A673 (cell line): ENCODE data around the gene MAMDC2. TPM values are rescaled to one million over a fixed set of nuclear protein-coding genes. Genes with fewer than 3 reads are reported as not detected.

Source experiments
- BruUV-seq: library from RNA; stranded (reverse); fragments of 400-500 nt; replicated peaks from 2 replicates; lab custom pipeline; 2021; lab: Mats Ljungman, UMichigan
- CTCF ChIA-PET: fragments of 300-600 bp; sonication (Branson Sonifier 250); formaldehyde crosslinking; loops from one replicate; lab custom pipeline; 2022; ENCODE audit warnings: antibody characterized with exemption; lab: Charles Lee
- POLR2A ChIA-PET: fragments of 300-600 bp; sonication (Branson Sonifier 250); formaldehyde crosslinking; loops from one replicate; lab custom pipeline; 2022; ENCODE audit warnings: antibody characterized with exemption; ENCODE audit not compliant: low non-redundant PET; lab: Charles Lee
- DNase-seq: peaks from one replicate; pipeline ENCODE4 v3.0.0-alpha.2; 2015; ENCODE audit warnings: low spot score
- H3K27ac ChIP-seq: fragments of 200-600 bp; sonication (generic); 2 replicates; pipeline ENCODE4 v1.5.1; 2016; ENCODE audit warnings: mixed run types, low read depth, mild to moderate bottlenecking, mixed read lengths, antibody characterized with exemption, low read length; ENCODE audit not compliant: poor library complexity, severe bottlenecking
- H3K27me3 ChIP-seq: fragments of 200-600 bp; sonication (generic); replicated peaks from 2 replicates; pipeline ENCODE4 v1.6.1; 2017; ENCODE audit warnings: mixed run types, low read depth, mild to moderate bottlenecking, mixed read lengths, antibody characterized with exemption, low read length; ENCODE audit not compliant: insufficient read depth, poor library complexity
- H3K36me3 ChIP-seq: fragments of 200-600 bp; sonication (generic); 2 replicates; pipeline ENCODE4 v1.6.1; 2016; ENCODE audit warnings: mixed run types, mild to moderate bottlenecking, mixed read lengths, antibody characterized with exemption, low read length; ENCODE audit not compliant: insufficient read depth, poor library complexity, severe bottlenecking
- H3K4me1 ChIP-seq: fragments of 200-600 bp; sonication (generic); 2 replicates; pipeline ENCODE4 v1.6.1; 2017; ENCODE audit warnings: mixed run types, mild to moderate bottlenecking, mixed read lengths, antibody characterized with exemption, low read length; ENCODE audit not compliant: insufficient read depth, poor library complexity, severe bottlenecking
- H3K4me3 ChIP-seq: fragments of 200-600 bp; sonication (generic); 2 replicates; pipeline ENCODE4 v1.5.1; 2016; ENCODE audit warnings: low read depth, mixed run types, mild to moderate bottlenecking, mixed read lengths, low read length; ENCODE audit not compliant: poor library complexity, severe bottlenecking
- H3K9me3 ChIP-seq: fragments of 200-600 bp; sonication (generic); 2 replicates; pipeline ENCODE4 v1.6.1; 2016; ENCODE audit warnings: mixed run types, low read depth, mild to moderate bottlenecking, mixed read lengths, antibody characterized with exemption, low read length; ENCODE audit not compliant: poor library complexity, severe bottlenecking
- EZH2 ChIP-seq: fragments of 200-600 bp; sonication (generic); IDR thresholded peaks from 2 replicates; pipeline ENCODE4 v1.6.1; 2017; ENCODE audit warnings: borderline replicate concordance, low read depth, mild to moderate bottlenecking, mixed read lengths, antibody characterized with exemption, low read length; ENCODE audit not compliant: poor library complexity, severe bottlenecking
- intact Hi-C: fragments of 100-400 bp; cut with micrococcal nuclease; formaldehyde crosslinking; loops from one replicate; pipeline ENCODE4 v1.10.0; 2022; ENCODE audit not compliant: unreplicated experiment
- total RNA-seq: library from RNA; stranded (reverse); gene quantifications from 2 replicates; pipeline ENCODE4 v1.2.3, GENCODE V29; 2021
- TF ChIP-seq, protein P1 (sequence below): fragments of 300-800, 200-600 bp; sonication (generic); conservative IDR thresholded peaks from 2 replicates; pipeline ENCODE4 v1.5.1; 2017; ENCODE audit warnings: low read depth, mild to moderate bottlenecking, antibody characterized with exemption, low read length, moderate library complexity, mixed read lengths

MAMDC2 gene
- total RNA-seq, 1 experiment from 2014 or later = not detected

DNA sequence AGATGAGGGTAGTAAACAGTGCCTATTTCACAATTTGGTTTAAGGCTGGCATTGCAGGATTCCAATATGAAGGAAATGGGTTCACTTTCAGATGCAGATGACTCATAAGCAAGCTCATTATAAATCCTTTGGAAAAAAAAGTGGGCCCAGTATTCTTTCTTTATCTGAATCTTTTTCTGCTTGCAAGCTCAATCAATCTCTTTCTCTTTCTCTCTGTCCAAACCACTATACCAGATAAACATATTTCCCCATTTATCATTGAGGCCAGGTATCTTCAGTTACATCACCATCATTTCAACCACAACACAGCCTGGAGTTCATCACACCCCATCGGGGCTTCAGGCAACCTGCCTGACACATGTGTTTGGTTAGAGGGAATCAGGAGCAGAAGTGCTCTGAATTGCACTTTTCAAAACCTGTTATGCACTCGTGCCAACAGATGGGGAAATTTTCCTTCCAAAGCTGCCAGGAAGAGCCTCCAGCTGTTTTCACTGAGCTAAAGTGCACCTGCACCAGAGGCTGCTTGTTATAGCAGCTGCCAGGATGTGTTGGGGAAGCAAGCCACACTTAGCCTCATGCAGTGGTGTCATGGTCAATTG lies 30.0 kb upstream of the MAMDC2 start:
- TF ChIP-seq, protein P1, sequence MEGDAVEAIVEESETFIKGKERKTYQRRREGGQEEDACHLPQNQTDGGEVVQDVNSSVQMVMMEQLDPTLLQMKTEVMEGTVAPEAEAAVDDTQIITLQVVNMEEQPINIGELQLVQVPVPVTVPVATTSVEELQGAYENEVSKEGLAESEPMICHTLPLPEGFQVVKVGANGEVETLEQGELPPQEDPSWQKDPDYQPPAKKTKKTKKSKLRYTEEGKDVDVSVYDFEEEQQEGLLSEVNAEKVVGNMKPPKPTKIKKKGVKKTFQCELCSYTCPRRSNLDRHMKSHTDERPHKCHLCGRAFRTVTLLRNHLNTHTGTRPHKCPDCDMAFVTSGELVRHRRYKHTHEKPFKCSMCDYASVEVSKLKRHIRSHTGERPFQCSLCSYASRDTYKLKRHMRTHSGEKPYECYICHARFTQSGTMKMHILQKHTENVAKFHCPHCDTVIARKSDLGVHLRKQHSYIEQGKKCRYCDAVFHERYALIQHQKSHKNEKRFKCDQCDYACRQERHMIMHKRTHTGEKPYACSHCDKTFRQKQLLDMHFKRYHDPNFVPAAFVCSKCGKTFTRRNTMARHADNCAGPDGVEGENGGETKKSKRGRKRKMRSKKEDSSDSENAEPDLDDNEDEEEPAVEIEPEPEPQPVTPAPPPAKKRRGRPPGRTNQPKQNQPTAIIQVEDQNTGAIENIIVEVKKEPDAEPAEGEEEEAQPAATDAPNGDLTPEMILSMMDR = no peak
- no peak for TF ChIP-seq EZH2
- Histone ChIP-seq H3K27ac (no peak overlapping the region), H3K4me1 (no peaks in the 10 kb centered on the region), H3K27me3 (peaks cover 21% of the 10 kb centered on the region), H3K9me3 (no peaks in the 10 kb centered on the region), H3K36me3 (no peaks in the 10 kb centered on the region), H3K4me3 (no peak overlapping the region)
- POLR2A ChIA-PET = no interaction called here
- CTCF ChIA-PET = no interaction called here
- no peak for DNase-seq
- intact Hi-C loops = no loop called here
- BruUV-seq = no TSS peak

DNA sequence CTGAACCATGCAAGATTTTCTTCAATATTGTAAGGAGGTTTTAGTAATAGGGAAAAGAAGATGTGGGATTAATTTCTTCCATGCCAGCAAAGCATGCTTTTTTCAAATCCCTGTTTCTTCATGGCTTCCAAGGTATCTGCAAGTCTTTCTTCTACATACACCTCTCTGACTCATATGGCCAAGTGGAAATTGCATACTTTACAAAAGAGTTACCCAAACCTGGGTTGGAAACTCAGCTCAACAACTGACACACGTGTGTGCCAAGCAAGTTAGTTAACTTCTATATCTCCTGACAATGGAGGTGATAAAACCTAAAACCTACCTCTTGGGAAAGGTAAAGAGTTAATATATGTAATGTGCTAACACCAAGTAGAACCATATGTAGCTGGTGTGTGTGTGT lies 28.5 kb upstream of the MAMDC2 start:
- intact Hi-C loops = no loop called here
- TF ChIP-seq, protein P1 = no peak
- TF ChIP-seq EZH2 = no peak
- no peak for DNase-seq
- Histone ChIP-seq H3K27me3 (peaks cover 17% of the 10 kb centered on the region), H3K27ac (no peak overlapping the region), H3K4me1 (no peaks in the 10 kb centered on the region), H3K9me3 (no peaks in the 10 kb centered on the region), H3K4me3 (no peak overlapping the region), H3K36me3 (no peaks in the 10 kb centered on the region)
- ChIA-PET CTCF (no interaction called here), POLR2A (no interaction called here)
- no TSS peak for BruUV-seq

DNA sequence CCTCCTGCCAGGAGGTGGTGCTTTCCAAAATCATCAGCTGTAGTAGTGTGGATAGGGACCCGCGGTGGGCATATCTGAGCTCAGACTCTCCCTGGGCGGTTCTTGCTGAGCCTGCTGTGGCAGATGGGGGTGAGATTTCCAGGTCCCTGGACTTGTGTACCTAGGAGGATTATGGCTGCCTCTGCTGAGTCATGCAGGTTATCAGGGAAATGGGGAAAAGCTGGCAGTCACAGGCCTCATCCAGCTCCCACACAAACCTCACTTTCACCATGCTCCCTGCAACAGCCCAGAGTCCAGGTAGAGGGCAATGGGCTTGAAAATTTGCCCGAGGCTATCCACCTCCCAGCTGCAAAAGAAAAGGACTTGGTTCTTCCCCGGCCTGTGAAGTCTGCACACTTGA lies 23.4 kb upstream of the MAMDC2 start:
- Histone ChIP-seq H3K36me3 (no peaks in the 10 kb centered on the region), H3K27me3 (peaks cover 30% of the 10 kb centered on the region), H3K9me3 (no peaks in the 10 kb centered on the region), H3K27ac (no peak overlapping the region), H3K4me1 (no peaks in the 10 kb centered on the region), H3K4me3 (no peak overlapping the region)
- POLR2A ChIA-PET = no interaction called here
- BruUV-seq = no TSS peak
- DNase-seq = no peak
- CTCF ChIA-PET = no interaction called here
- intact Hi-C loops = no loop called here
- TF ChIP-seq, protein P1 = no peak
- no peak for TF ChIP-seq EZH2
